ENCODE data around the gene LARP4. TPM values are rescaled to one million over a fixed set of nuclear protein-coding genes. Genes with fewer than 3 reads are reported as not detected.
"Not testable (repeated sequence)": the region's sequence is repeated elsewhere in the genome, so short reads cannot be mapped to it uniquely, and the experiment has no call there.

The LARP4 gene
- total RNA-seq (10 to 100 TPM; 22.3 to 33.8 TPM), total RNA-seq (32.3 to 66.3 reads per million in 2 donors)

DNA sequence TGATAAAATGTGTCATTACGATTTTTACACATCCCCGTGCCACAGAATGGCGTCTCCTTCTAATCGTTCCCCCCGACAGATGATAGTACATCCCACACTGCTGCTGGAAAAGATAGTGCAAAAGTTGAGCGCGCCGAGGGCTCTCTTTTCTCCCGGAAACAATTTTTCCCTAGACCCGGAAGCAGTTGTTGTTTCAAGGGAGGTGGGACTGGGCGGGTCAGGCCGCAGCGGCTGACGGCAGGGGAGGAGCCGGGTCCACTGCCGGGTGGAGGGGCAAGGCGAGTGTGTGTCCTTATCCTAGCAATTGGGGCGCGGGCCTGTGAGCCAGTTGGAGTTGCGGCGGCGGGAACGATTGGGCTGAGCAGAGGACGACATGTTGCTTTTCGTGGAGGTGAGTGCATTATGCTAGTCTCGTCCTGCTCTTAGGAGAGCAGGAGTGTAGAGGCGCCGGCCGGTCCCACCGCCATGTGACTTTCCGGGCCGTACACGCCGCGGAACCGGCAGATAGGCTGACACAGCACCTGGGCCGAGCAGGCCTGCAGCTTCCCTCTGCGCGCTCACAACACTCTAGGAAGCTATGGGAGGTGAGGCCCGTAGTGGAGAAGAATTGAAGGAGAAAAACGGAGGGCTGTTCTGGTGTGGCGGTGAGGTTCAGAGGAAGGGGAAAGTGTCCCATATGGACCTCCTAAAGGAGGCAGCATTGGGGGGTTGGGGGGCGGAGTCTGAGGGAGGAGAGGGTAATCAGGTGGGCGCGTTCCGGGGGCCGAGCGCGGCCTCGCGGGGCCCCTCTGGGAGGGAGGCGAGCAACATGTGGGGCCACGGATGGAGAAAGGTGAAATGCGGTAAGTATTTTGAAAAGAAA lies at the start of gene LARP4:
TSS of gene LARP4 (plus strand) at position 248 of the 862 bp plus-strand sequence. CDS start at position 374, 126 bp downstream.
- Mint-ChIP-seq H3K27me3 (peaks cover 8% of the 10 kb centered on the region), H3K4me3 (peak within 1 kb of the TSS; percentile 99), H3K36me3 (ENCODE audit: low read depth) (peaks cover 4% of the 10 kb centered on the region), H3K27ac (peak within 1 kb of the TSS; percentile 96), H3K4me1 (peaks cover 24% of the 10 kb centered on the region)
- ATAC-seq (peak; percentile 95), DNase-seq (peak; percentile 77 to 82 (median 79))
- no peaks in the 10 kb centered on the region for H3K9me3 ChIP-seq (ENCODE audit: control insufficient read depth, low read length, poor library complexity, severe bottlenecking)

DNA sequence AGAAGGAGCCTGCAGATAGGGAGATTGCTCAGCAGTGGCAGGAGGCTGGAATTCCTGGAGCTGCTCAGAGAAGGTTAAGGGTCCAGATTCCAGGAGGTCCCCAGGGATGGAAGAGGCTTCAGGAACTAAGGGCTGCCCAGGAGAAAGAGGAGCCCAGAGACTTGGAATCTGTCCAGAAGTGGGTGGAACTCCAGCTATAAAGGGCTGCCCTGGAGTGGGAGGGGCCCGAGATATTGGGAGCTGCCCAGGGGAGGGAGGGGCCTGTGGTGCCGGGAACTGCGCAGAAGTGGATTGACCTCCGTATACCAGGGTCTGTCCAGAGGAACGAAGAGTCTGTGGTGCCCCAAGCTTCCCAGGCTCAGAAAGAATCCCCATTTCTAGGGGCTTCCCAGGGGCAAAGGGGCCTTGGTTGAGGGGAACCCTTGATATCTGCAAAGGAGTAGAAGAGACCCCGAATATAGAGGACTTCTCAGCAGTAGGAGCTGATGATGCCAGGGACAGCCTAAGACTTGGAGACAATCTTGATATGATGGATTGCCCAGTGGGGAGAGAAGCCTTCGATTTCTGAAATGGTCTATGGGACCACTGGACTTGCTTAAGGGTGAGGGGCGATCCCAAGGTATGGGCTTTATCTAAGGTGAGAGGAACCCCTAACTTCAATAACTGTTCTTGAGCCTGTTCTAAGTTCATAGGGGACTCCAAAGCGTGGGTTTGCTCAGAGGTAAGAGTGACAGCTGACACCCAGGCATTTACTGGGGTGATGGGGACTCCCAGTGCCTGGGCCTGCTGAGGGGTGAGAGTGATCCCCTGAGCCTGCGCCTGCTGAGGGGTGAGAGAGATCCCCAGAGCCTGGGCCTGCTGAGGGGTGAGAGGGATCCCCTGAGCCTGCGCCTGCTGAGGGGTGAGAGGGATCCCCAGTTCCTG lies 49.3 kb upstream of the LARP4 start:
- no peaks in the 10 kb centered on the region for H3K36me3 Mint-ChIP-seq (ENCODE audit: low read depth)
- no peak for DNase-seq
- peak overlapping the region; percentile 83 for H3K27ac Mint-ChIP-seq
- no peak for ATAC-seq
- H3K9me3 ChIP-seq (ENCODE audit: control insufficient read depth, low read length, poor library complexity, severe bottlenecking): no peaks in the 10 kb centered on the region
- H3K4me3 Mint-ChIP-seq: no peak overlapping the region
- peaks cover 7% of the 10 kb centered on the region for H3K4me1 Mint-ChIP-seq
- H3K27me3 Mint-ChIP-seq: no peaks in the 10 kb centered on the region

DNA sequence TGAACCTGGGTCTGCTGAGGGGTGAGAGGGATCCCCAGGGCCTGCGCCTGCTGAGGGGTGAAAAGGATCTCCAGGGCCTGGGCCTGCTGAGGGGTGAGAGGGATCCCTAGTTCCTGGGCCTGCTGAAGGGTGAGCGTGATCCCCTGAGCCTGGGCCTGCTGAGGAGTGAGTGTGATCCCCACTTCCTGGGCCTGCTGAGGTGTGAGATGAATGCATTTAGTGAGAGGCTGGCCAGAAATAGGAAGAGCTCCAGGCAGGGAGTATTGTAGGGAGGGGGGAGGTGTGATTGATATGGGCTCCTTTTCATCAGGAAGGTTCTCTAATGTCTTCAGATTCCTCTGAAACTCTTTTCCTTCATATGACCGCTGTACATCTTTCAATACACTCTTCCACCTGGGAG lies 47.3 kb upstream of the LARP4 start:
- Mint-ChIP-seq H3K4me1 (peaks cover 5% of the 10 kb centered on the region), H3K27ac (no peak overlapping the region), H3K36me3 (ENCODE audit: low read depth) (no peaks in the 10 kb centered on the region), H3K4me3 (no peak overlapping the region), H3K27me3 (no peaks in the 10 kb centered on the region)
- ATAC-seq: no peak
- H3K9me3 ChIP-seq (ENCODE audit: control insufficient read depth, low read length, poor library complexity, severe bottlenecking): no peaks in the 10 kb centered on the region
- DNase-seq: no peak

DNA sequence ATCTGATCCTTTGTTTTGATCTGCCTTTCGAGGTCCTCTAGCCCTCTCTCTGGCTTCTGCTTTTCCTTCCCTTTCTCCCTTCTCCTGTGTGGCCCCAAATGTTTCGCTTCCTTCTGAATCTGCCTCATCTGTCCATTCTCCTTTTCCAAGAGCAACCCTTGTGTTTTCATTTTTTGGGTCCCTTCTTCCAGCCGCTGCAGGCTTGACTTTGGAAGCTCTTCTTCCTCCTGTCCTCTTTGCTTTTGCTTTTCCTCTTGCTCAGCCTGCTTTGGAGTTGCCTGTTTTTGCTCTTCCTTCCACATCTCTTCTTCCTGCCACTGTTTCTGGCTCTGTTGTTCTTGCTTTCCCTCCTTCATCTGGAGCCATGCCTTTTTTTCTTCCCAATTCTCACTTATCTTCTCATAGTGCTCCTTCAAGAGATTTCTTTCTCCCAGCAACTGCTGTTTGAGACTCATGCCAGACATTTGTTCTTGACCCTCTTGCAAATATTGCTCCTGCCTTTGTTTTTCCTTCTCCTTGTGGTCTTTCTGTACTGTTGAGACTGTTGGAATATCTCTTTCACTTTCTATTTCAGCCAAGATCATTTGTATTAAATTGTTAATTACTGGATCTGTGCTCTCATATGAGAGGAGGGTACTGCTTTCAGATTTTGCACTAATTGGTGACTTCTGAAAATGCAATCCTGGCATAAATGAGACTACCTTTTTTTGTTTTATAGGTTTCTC lies 46.7 kb upstream of the LARP4 start:
- no peak for ATAC-seq
- Mint-ChIP-seq H3K4me3 (no peak overlapping the region), H3K27me3 (no peaks in the 10 kb centered on the region), H3K27ac (no peak overlapping the region), H3K36me3 (ENCODE audit: low read depth) (no peaks in the 10 kb centered on the region), H3K4me1 (peaks cover 5% of the 10 kb centered on the region)
- no peaks in the 10 kb centered on the region for H3K9me3 ChIP-seq (ENCODE audit: control insufficient read depth, low read length, poor library complexity, severe bottlenecking)
- DNase-seq: no peak

DNA sequence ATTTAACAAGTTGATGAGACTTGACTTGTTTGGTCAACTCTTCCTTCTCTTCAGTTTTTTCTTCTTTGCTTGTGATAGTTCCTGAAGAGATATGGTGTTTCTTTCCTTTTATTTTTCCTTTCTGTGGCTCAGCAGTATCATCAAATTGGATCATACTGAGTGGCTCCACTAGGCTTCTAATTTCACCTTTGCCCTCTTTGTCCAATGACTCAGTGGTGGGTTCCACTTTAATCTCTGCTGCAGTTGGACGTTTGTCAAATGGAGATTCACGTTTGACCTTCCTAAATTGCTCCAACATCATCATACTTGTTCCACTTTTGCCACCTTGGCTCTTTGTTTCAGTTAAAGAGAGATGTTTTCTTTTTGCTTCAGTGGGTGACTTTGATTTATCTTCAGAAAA lies 45.8 kb upstream of the LARP4 start:
- no peaks in the 10 kb centered on the region for H3K36me3 Mint-ChIP-seq (ENCODE audit: low read depth)
- ATAC-seq: no peak
- no peak for DNase-seq
- H3K4me1 Mint-ChIP-seq: peaks cover 5% of the 10 kb centered on the region
- H3K27me3 Mint-ChIP-seq: peaks cover 6% of the 10 kb centered on the region
- no peak overlapping the region for H3K4me3 Mint-ChIP-seq
- no peaks in the 10 kb centered on the region for H3K9me3 ChIP-seq (ENCODE audit: control insufficient read depth, low read length, poor library complexity, severe bottlenecking)
- H3K27ac Mint-ChIP-seq: no peak overlapping the region

DNA sequence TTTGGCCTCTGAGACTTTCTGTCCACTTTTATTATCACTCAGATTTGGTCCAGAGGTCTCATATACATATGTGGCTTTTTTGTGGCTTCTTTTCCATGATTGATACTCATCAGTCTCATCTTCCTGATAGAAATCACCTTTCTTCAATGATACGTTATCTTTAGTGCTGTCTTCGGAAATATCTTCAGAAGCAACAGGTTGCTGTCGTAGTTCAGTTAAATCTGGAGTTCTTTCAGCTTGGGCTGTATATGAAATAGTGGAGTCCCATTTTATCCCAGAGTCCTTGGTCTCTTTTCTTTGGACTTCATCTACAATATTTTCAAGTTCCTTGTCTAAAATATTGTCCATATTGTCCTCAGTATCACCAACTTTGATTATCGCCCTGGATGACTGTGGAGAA lies 45.3 kb upstream of the LARP4 start:
- Mint-ChIP-seq H3K4me3 (no peak overlapping the region), H3K4me1 (peaks cover 5% of the 10 kb centered on the region), H3K27me3 (peaks cover 6% of the 10 kb centered on the region), H3K27ac (no peak overlapping the region), H3K36me3 (ENCODE audit: low read depth) (no peaks in the 10 kb centered on the region)
- no peak for ATAC-seq
- H3K9me3 ChIP-seq (ENCODE audit: control insufficient read depth, low read length, poor library complexity, severe bottlenecking): no peaks in the 10 kb centered on the region
- DNase-seq: no peak

DNA sequence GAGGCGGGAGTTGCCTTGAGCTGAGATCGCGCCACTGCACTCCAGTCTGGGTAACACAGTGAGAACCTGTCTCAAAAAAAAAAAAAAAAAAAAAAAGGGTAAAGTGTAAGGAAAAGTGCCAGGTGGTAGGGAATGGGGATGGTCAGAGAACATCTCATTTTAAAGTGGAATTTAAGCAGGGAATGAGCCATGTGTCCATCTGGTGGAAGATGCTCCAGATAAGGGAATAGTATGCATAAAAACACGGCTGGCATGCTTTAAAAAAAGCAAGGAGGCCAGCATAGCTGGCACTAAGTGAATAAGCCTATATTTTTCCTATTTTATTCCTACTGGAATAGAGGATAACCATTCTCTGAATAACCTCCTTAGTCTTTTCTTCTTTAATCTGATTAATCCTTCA lies 38.0 kb upstream of the LARP4 start:
- no peaks in the 10 kb centered on the region for H3K4me1 Mint-ChIP-seq
- DNase-seq: no peak
- peaks cover 13% of the 10 kb centered on the region for H3K27me3 Mint-ChIP-seq

DNA sequence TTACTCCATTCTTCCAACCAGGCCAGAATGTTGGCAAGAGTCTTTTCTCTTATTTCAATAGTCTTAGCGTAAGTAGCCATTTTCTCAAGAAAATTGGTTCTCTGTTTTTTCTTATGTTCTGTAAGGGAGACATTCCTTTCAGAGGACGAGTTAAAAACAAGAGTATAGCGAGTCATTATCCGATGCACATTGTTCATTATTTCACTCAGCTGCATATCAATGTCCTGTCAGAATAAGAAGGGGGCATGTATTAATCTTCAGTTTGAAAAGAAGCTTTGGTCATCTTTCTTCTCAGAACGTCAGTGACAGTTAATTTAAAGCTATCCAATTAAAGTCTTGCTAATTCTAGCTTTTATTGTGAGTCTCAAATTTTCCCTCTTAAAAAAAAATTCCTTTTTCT lies 37.5 kb upstream of the LARP4 start:
- DNase-seq: no peak
- H3K36me3 Mint-ChIP-seq (ENCODE audit: low read depth): no peaks in the 10 kb centered on the region
- peaks cover 13% of the 10 kb centered on the region for H3K27me3 Mint-ChIP-seq
- H3K4me1 Mint-ChIP-seq: no peaks in the 10 kb centered on the region
- no peaks in the 10 kb centered on the region for H3K9me3 ChIP-seq (ENCODE audit: control insufficient read depth, low read length, poor library complexity, severe bottlenecking)
- no peak overlapping the region for H3K27ac Mint-ChIP-seq
- H3K4me3 Mint-ChIP-seq: no peak overlapping the region
- no peak for ATAC-seq

More for the DNA sequence above, 38.0 kb upstream of the LARP4 start:
- no peak for ATAC-seq
- Mint-ChIP-seq H3K4me3 (no peak overlapping the region), H3K36me3 (ENCODE audit: low read depth) (no peaks in the 10 kb centered on the region), H3K27ac (no peak overlapping the region)
- H3K9me3 ChIP-seq (ENCODE audit: control insufficient read depth, low read length, poor library complexity, severe bottlenecking): no peaks in the 10 kb centered on the region

DNA sequence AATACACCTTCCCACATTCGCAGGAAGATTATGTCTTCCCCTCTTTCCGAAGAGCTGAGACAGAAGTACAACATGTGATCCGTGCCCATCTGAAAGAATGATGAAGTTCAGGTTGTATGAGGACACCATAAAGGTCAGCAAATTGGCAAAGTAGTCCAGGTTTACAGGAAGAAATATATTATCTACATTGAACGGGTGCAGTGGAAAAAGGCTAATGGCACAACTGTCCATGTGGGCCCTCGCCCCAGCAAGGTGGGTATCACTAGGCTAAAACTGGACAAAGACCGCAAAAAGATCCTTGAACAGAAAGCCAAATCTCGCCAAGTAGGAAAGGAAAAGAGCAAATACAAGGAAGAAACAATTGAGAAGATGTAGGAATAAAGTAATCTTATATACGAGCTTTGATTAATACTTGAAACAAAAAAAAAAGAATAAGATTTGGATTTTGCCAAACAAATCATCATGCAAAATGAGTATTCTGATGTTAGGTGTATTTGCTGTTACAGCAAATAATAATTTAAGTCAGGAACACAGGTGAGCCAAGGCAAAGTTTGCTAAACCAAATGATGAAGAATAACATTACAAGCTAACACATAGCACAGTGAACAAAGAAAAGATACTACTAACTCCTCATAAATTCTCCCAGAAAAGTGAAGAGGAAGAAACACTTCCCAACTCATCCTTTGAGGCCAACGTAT lies 34.8 kb upstream of the LARP4 start:
- Mint-ChIP-seq H3K27ac (no peak overlapping the region), H3K36me3 (ENCODE audit: low read depth) (no peaks in the 10 kb centered on the region), H3K27me3 (peaks cover 7% of the 10 kb centered on the region), H3K4me3 (no peak overlapping the region), H3K4me1 (no peaks in the 10 kb centered on the region)
- H3K9me3 ChIP-seq (ENCODE audit: control insufficient read depth, low read length, poor library complexity, severe bottlenecking): no peaks in the 10 kb centered on the region
- ATAC-seq: no peak
- DNase-seq: no peak

DNA sequence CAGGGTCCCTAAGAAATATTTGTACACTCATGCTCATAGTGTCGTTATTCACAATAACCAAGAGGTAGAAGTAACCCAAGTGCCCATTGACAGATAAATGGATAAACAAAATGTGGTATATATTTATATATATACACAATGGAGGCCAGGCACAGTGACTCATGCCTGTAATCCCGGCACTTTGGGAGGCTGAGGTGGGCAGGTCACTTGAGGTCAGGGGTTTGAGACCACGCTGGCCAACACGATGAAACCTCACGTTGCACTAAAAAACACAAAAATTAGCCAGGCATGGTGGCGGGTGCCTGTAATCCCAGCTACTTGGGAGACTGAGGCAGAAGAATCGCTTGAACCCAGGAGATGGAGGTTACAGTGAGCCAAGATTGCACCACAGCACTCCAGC lies 30.0 kb upstream of the LARP4 start:
- H3K9me3 ChIP-seq (ENCODE audit: control insufficient read depth, low read length, poor library complexity, severe bottlenecking); DNase-seq; H3K4me1 Mint-ChIP-seq; H3K27ac Mint-ChIP-seq; H3K4me3 Mint-ChIP-seq; H3K36me3 Mint-ChIP-seq (ENCODE audit: low read depth); H3K27me3 Mint-ChIP-seq; ATAC-seq: not testable (repeated sequence)

DNA sequence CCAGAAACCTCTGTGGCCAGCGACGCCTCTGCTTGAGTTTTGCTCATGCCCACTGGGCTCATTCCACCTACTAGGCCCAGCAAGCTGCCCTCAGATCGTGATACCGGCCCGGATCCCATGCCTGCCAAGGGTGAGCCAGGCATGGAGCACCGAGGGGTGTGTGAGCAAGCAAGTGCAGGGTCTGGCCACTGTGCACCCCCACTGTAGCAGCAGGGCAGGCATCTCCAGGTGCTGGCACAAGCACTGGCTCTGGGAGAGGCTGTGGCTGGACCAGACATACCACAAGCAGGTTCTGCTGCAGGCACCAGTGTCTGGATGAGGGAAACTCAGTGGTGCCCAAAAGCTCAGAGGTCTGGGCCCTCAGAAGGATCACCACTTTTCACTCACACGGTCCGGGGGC lies 24.9 kb upstream of the LARP4 start:
- H3K9me3 ChIP-seq (ENCODE audit: control insufficient read depth, low read length, poor library complexity, severe bottlenecking): no peaks in the 10 kb centered on the region
- ATAC-seq: no peak
- Mint-ChIP-seq H3K27me3 (no peaks in the 10 kb centered on the region), H3K4me1 (no peaks in the 10 kb centered on the region), H3K27ac (no peak overlapping the region), H3K36me3 (ENCODE audit: low read depth) (no peaks in the 10 kb centered on the region), H3K4me3 (no peak overlapping the region)
- no peak for DNase-seq

DNA sequence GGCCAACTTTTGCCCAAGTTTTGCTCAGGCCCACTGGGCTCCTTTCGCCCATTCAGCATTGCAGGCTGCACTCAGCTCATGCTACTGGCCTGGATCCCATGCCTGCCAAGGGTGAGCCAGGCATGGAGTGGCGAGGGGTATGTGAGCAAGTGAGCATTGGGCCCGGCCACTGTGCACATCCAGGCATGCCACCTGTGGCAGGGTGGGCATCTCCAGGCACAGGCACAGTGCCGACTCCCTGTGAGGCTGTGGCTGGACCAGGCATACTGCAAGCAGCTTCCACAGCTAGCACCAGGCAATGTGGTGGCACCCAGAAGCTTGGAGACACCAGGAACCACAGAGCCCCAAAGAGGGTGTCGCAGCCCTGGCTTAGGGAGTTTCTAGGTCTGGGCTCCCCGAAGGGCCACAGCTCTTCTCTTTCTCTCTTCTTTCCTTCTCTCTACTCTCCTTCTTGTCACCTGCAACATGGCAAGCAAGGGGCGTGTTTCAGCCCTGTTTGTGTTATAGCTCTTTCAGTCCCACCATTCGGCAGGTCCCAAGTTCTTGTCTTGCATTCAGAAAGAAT lies 19.8 kb upstream of the LARP4 start:
- Mint-ChIP-seq H3K4me1 (no peaks in the 10 kb centered on the region), H3K27me3 (no peaks in the 10 kb centered on the region), H3K4me3 (no peak overlapping the region), H3K36me3 (ENCODE audit: low read depth) (no peaks in the 10 kb centered on the region), H3K27ac (no peak overlapping the region)
- no peak for ATAC-seq
- no peak for DNase-seq
- no peaks in the 10 kb centered on the region for H3K9me3 ChIP-seq (ENCODE audit: control insufficient read depth, low read length, poor library complexity, severe bottlenecking)

Data from T-helper 17 cell (primary cell).